IMR-90 (cell line): Measurements from ENCODE around the gene AVPR1B. TPM values are rescaled to one million over a fixed set of nuclear protein-coding genes. Genes with fewer than 3 reads are reported as not detected.

Experiments used
- ATAC-seq: fragments of 200-7000 bp; cut with Tn5 transposase; 2 replicates; pipeline ENCODE4 v1.9.1; 2020; ENCODE audit warnings: low read depth, mild to moderate bottlenecking, moderate library complexity
- BruUV-seq: library from RNA; stranded (reverse); fragments of 400-500 nt; replicated peaks from 2 replicates; lab custom pipeline; 2021; lab: Mats Ljungman, UMichigan
- CTCF ChIA-PET: fragments of 300-600 bp; formaldehyde crosslinking; extraction: SDS; loops from one replicate; lab custom pipeline; 2021; ENCODE audit warnings: antibody characterized with exemption; lab: Yijun Ruan, JAX
- POLR2A ChIA-PET: fragments of 300-600 bp; sonication (Branson Sonifier 250); formaldehyde crosslinking; loops from one replicate; lab custom pipeline; 2022; ENCODE audit warnings: antibody characterized with exemption; ENCODE audit not compliant: unreplicated experiment; lab: Charles Lee
- DNase-seq: peaks from one replicate; pipeline ENCODE4 v3.0.0; 2013
- H2AFZ ChIP-seq: replicated peaks from 2 replicates; pipeline ENCODE3; 2013; ENCODE audit warnings: low read length, mild to moderate bottlenecking; ENCODE audit not compliant: poor library complexity
- H2AK5ac ChIP-seq: 2 replicates; pipeline ENCODE4 v1.6.1; 2013; ENCODE audit warnings: low read depth, low read length, inconsistent platforms
- H2AK9ac ChIP-seq: replicated peaks from 2 replicates; pipeline ENCODE3; 2013; ENCODE audit warnings: mild to moderate bottlenecking, low read depth, low read length, moderate library complexity; ENCODE audit not compliant: poor library complexity
- H2BK120ac ChIP-seq: 2 replicates; pipeline ENCODE4 v1.6.1; 2013; ENCODE audit warnings: low read depth, low read length, inconsistent platforms
- H2BK15ac ChIP-seq: 3 replicates; pipeline ENCODE4 v1.6.1; 2013; ENCODE audit warnings: low read depth, low read length, inconsistent platforms
- H2BK20ac ChIP-seq: 2 replicates; pipeline ENCODE4 v1.6.1; 2013; ENCODE audit warnings: low read depth, mild to moderate bottlenecking, inconsistent platforms, low read length, moderate library complexity
- H2BK5ac ChIP-seq: 2 replicates; pipeline ENCODE4 v1.6.1; 2013; ENCODE audit warnings: mild to moderate bottlenecking, low read depth, low read length, inconsistent platforms; ENCODE audit not compliant: poor library complexity, severe bottlenecking
- H3K14ac ChIP-seq: replicated peaks from 2 replicates; pipeline ENCODE4 v1.6.1; 2013; ENCODE audit warnings: low read depth, low read length, inconsistent platforms
- H3K18ac ChIP-seq: 2 replicates; pipeline ENCODE4 v1.6.1; 2013; ENCODE audit warnings: low read depth, low read length, control low read depth
- H3K23ac ChIP-seq: 2 replicates; pipeline ENCODE4 v1.6.1; 2013; ENCODE audit warnings: low read depth, low read length, inconsistent platforms
- H3K27ac ChIP-seq: 2 replicates; pipeline ENCODE4 v1.5.1; 2013; ENCODE audit warnings: mild to moderate bottlenecking, control low read depth, low read length; ENCODE audit not compliant: insufficient read depth
- H3K27me3 ChIP-seq: 2 replicates; pipeline ENCODE4 v1.6.1; 2013; ENCODE audit warnings: low read length; ENCODE audit not compliant: control insufficient read depth, insufficient read depth
- H3K36me3 ChIP-seq: 2 replicates; pipeline ENCODE4 v1.6.1; 2013; ENCODE audit warnings: low read length, mixed read lengths; ENCODE audit not compliant: control insufficient read depth, insufficient read depth
- H3K4ac ChIP-seq: 2 replicates; pipeline ENCODE4 v1.6.1; 2013; ENCODE audit warnings: low read depth, low read length, inconsistent platforms
- H3K4me1 ChIP-seq: 2 replicates; pipeline ENCODE4 v1.6.1; 2013; ENCODE audit warnings: low read length, mixed read lengths; ENCODE audit not compliant: control insufficient read depth, insufficient read depth
- H3K4me2 ChIP-seq: 2 replicates; pipeline ENCODE4 v1.6.1; 2013; ENCODE audit warnings: low read depth, mild to moderate bottlenecking, control low read depth, low read length, moderate library complexity
- H3K4me3 ChIP-seq: 2 replicates; pipeline ENCODE4 v1.5.1; 2013; ENCODE audit warnings: low read depth, mild to moderate bottlenecking, control low read depth, low read length, moderate library complexity; ENCODE audit not compliant: insufficient read depth
- H3K56ac ChIP-seq: 2 replicates; pipeline ENCODE4 v1.6.1; 2013; ENCODE audit warnings: low read length, inconsistent platforms; ENCODE audit not compliant: insufficient read depth; ENCODE audit errors: extremely low read depth
- H3K79me1 ChIP-seq, 2 experiments: 2 replicates each; pipeline ENCODE4 v1.6.1; 2013; ENCODE audit warnings: low read length in 2 of 2, inconsistent platforms in 1 of 2, low read depth in 1 of 2
- H3K9ac ChIP-seq: 2 replicates; pipeline ENCODE4 v1.6.1; 2013; ENCODE audit warnings: low read depth, low read length, control low read depth
- H3K9me1 ChIP-seq: 2 replicates; pipeline ENCODE4 v1.6.1; 2013; ENCODE audit warnings: low read length, inconsistent platforms; ENCODE audit not compliant: insufficient read depth
- H3K9me3 ChIP-seq: 2 replicates; pipeline ENCODE4 v1.6.1; 2013; ENCODE audit warnings: low read length; ENCODE audit not compliant: control insufficient read depth, insufficient read depth
- H4K20me1 ChIP-seq: 2 replicates; pipeline ENCODE4 v1.6.1; 2013; ENCODE audit warnings: low read length, inconsistent platforms; ENCODE audit not compliant: insufficient read depth
- H4K5ac ChIP-seq: 2 replicates; pipeline ENCODE4 v1.6.1; 2013; ENCODE audit warnings: mild to moderate bottlenecking, low read depth, low read length, control low read depth
- H4K8ac ChIP-seq, 2 experiments: 2 replicates each; pipeline ENCODE4 v1.6.1; 2013; ENCODE audit warnings: low read depth in 2 of 2, low read length in 2 of 2, control low read depth in 1 of 2, inconsistent platforms in 1 of 2
- H4K91ac ChIP-seq: 2 replicates; pipeline ENCODE4 v1.6.1; 2013; ENCODE audit warnings: low read depth, low read length, inconsistent platforms; ENCODE audit not compliant: insufficient read depth
- BHLHE40 ChIP-seq: fragments of 150-350 bp; IDR thresholded peaks from 2 replicates; pipeline ENCODE4 v1.6.1; 2016; ENCODE audit warnings: mild to moderate bottlenecking, low read depth, low read length
- FOS ChIP-seq: fragments of 150-350 bp; IDR thresholded peaks from 2 replicates; pipeline ENCODE4 v1.6.1; 2016; ENCODE audit warnings: low read depth, low read length
- MAFK ChIP-seq: IDR thresholded peaks from 2 replicates; pipeline ENCODE4 v1.6.1; 2012; ENCODE audit warnings: low read depth, low read length, improper control_type of control experiment
- MAZ ChIP-seq: IDR thresholded peaks from 2 replicates; pipeline ENCODE4 v1.6.1; 2012; ENCODE audit warnings: low read depth, mild to moderate bottlenecking, low read length, improper control_type of control experiment, moderate library complexity, borderline replicate concordance
- MXI1 ChIP-seq: IDR thresholded peaks from 2 replicates; pipeline ENCODE4 v1.6.1; 2012; ENCODE audit warnings: low read depth, mild to moderate bottlenecking, low read length, moderate library complexity, borderline replicate concordance
- NFE2L2 ChIP-seq: fragments of 150-350 bp; IDR thresholded peaks from 2 replicates; pipeline ENCODE4 v1.6.1; 2016; ENCODE audit warnings: low read depth, mild to moderate bottlenecking, low read length
- RAD21 ChIP-seq: IDR thresholded peaks from 2 replicates; pipeline ENCODE4 v1.6.1; 2012; ENCODE audit warnings: low read length, improper control_type of control experiment
- RCOR1 ChIP-seq: IDR thresholded peaks from 2 replicates; pipeline ENCODE4 v1.6.1; 2012; ENCODE audit warnings: mild to moderate bottlenecking, low read length, improper control_type of control experiment; ENCODE audit not compliant: insufficient replicate concordance
- RFX5 ChIP-seq: IDR thresholded peaks from 2 replicates; pipeline ENCODE4 v1.8.0; 2012; ENCODE audit warnings: low read depth, mild to moderate bottlenecking, low read length, moderate library complexity
- SMC3 ChIP-seq: fragments of 150-350 bp; IDR thresholded peaks from 2 replicates; pipeline ENCODE4 v1.6.1; 2016; ENCODE audit warnings: low read depth, mild to moderate bottlenecking, antibody characterized with exemption, low read length, moderate library complexity
- WGBS, 2 experiments: methylation state at CpG; one replicate each; pipeline versions ENCODE4 v1.1.5 to v1.1.7; 2013; ENCODE audit warnings: missing lambda C conversion rate in 2 of 2; ENCODE audit not compliant: insufficient read length in 1 of 2; ENCODE audit errors: extremely low coverage in 2 of 2; 5-methylcytosine and 5-hydroxymethylcytosine counted together
- dilution Hi-C: fragments of 300-500 bp; cut with HindIII; formaldehyde crosslinking; loops from one replicate; pipeline ENCODE4 v1.14.3; 2018; ENCODE audit warnings: low sequenced_read_pairs; ENCODE audit not compliant: unreplicated experiment
- in situ Hi-C: fragments of 300-500 bp; cut with MboI; formaldehyde crosslinking; loops from 3 replicates; pipeline ENCODE4 v1.14.3; 2019; ENCODE audit warnings: low sequenced_read_pairs, inconsistent platforms, mixed read lengths
- intact Hi-C: fragments of 100-400 bp; cut with micrococcal nuclease; formaldehyde crosslinking; loops from 2 replicates; pipeline ENCODE4 v1.10.0; 2022
- polyA plus RNA-seq, 3 experiments: library from polyadenylated mRNA; depleted of rRNA; stranded (reverse); fragments of >200 nt; gene quantifications; 2 replicates each; pipeline ENCODE4 v1.2.3, GENCODE V29; 2012; ENCODE audit warnings: low replicate concordance in 1 of 3
- total RNA-seq: library from RNA; depleted of rRNA; stranded (reverse); fragments of >200 nt; gene quantifications from 2 replicates; pipeline ENCODE4 v1.2.3, GENCODE V29; 2012
- TF ChIP-seq, protein P1 (sequence below): fragments of 150-350 bp; IDR thresholded peaks from 2 replicates; pipeline ENCODE4 v1.6.1; 2017; ENCODE audit warnings: mild to moderate bottlenecking, antibody characterized with exemption, low read length, low read depth
- TF ChIP-seq, protein P2 (sequence below): conservative IDR thresholded peaks from 2 replicates; pipeline ENCODE4 v1.5.1; 2012; ENCODE audit warnings: mild to moderate bottlenecking, low read depth, low read length, improper control_type of control experiment
- TF ChIP-seq, protein P3 (sequence below): fragments of 150-350 bp; IDR thresholded peaks from 2 replicates; pipeline ENCODE4 v1.6.1; 2016; ENCODE audit warnings: low read depth, mild to moderate bottlenecking, low read length, moderate library complexity, borderline replicate concordance

Gene AVPR1B
- total and polyA plus RNA-seq, 2 of the 4 experiments (the other 2 are of a cell fraction) = not detected

DNA sequence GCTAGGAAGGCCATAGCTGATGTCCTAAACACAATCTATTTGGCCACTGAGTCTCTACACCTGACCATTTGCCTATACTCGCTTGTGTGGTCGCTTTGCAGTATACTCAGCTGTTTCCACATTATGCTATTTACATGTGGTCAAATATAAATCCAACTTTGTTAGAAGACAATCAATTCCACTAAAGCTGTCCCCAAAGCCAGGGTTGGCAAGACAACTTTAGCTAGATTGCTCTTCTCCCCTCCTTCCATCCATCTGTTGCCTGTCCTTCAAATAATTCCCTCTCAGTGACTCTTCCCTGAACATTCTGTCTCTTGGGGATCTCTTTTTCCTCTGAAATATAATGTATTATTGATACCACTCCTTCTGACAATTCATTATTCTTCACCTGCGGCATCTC lies 30.1 kb downstream of the AVPR1B start:
- DNase-seq = no peak
- ATAC-seq = no peak

More for the DNA sequence above, 30.1 kb downstream of the AVPR1B start:
- no peak for TF ChIP-seq MAZ
- no peak for TF ChIP-seq SMC3
- TF ChIP-seq, protein P1, sequence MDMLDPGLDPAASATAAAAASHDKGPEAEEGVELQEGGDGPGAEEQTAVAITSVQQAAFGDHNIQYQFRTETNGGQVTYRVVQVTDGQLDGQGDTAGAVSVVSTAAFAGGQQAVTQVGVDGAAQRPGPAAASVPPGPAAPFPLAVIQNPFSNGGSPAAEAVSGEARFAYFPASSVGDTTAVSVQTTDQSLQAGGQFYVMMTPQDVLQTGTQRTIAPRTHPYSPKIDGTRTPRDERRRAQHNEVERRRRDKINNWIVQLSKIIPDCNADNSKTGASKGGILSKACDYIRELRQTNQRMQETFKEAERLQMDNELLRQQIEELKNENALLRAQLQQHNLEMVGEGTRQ = no peak
- TF ChIP-seq, protein P2, sequence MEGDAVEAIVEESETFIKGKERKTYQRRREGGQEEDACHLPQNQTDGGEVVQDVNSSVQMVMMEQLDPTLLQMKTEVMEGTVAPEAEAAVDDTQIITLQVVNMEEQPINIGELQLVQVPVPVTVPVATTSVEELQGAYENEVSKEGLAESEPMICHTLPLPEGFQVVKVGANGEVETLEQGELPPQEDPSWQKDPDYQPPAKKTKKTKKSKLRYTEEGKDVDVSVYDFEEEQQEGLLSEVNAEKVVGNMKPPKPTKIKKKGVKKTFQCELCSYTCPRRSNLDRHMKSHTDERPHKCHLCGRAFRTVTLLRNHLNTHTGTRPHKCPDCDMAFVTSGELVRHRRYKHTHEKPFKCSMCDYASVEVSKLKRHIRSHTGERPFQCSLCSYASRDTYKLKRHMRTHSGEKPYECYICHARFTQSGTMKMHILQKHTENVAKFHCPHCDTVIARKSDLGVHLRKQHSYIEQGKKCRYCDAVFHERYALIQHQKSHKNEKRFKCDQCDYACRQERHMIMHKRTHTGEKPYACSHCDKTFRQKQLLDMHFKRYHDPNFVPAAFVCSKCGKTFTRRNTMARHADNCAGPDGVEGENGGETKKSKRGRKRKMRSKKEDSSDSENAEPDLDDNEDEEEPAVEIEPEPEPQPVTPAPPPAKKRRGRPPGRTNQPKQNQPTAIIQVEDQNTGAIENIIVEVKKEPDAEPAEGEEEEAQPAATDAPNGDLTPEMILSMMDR = no peak
- TF ChIP-seq MAFK = no peak
- TF ChIP-seq RCOR1 = no peak
- TF ChIP-seq BHLHE40 = no peak
- TF ChIP-seq NFE2L2 = no peak
- TF ChIP-seq MXI1 = no peak
- no peak for TF ChIP-seq RFX5
- TF ChIP-seq, protein P3, sequence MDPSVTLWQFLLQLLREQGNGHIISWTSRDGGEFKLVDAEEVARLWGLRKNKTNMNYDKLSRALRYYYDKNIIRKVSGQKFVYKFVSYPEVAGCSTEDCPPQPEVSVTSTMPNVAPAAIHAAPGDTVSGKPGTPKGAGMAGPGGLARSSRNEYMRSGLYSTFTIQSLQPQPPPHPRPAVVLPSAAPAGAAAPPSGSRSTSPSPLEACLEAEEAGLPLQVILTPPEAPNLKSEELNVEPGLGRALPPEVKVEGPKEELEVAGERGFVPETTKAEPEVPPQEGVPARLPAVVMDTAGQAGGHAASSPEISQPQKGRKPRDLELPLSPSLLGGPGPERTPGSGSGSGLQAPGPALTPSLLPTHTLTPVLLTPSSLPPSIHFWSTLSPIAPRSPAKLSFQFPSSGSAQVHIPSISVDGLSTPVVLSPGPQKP = no peak
- TF ChIP-seq FOS = no peak
- no peak for TF ChIP-seq RAD21
- no peak overlapping the region for H3K23ac ChIP-seq
- no peak overlapping the region for H3K27ac ChIP-seq
- no peak overlapping the region for H3K56ac ChIP-seq
- H3K18ac ChIP-seq = no peak overlapping the region
- dilution Hi-C loops = no loop called here
- H2AK9ac ChIP-seq = no peak overlapping the region
- BruUV-seq = no TSS peak
- no peaks in the 10 kb centered on the region for H3K9me1 ChIP-seq
- H4K20me1 ChIP-seq = no peaks in the 10 kb centered on the region
- ChIA-PET POLR2A (no interaction called here), CTCF (no interaction called here)
- H2BK120ac ChIP-seq = no peak overlapping the region
- H4K5ac ChIP-seq = no peak overlapping the region
- no peak overlapping the region for H2AFZ ChIP-seq
- no peak overlapping the region for H2AK5ac ChIP-seq
- no peak overlapping the region for H3K4me2 ChIP-seq
- no peaks in the 10 kb centered on the region for H3K36me3 ChIP-seq
- H3K4ac ChIP-seq = no peak overlapping the region
- no peak overlapping the region for H2BK15ac ChIP-seq
- intact Hi-C loops = no loop called here
- no peak overlapping the region for H3K14ac ChIP-seq
- H4K91ac ChIP-seq = no peak overlapping the region
- no peak overlapping the region for H3K9ac ChIP-seq
- no peaks in the 10 kb centered on the region for H3K9me3 ChIP-seq
- H3K4me1 ChIP-seq = no peaks in the 10 kb centered on the region
- H2BK5ac ChIP-seq = no peak overlapping the region
- H3K27me3 ChIP-seq = peaks cover 26% of the 10 kb centered on the region
- no peaks in the 10 kb centered on the region for H3K79me1 ChIP-seq
- H2BK20ac ChIP-seq = no peak overlapping the region
- in situ Hi-C loops = no loop called here
- no peak overlapping the region for H4K8ac ChIP-seq
- no CpG with 5 or more reads among the region's 3 CpGs for WGBS, 2 experiments
- H3K4me3 ChIP-seq = no peak overlapping the region
